ENCODE measurements around the gene TXNL4A.

The TXNL4A gene

DNA sequence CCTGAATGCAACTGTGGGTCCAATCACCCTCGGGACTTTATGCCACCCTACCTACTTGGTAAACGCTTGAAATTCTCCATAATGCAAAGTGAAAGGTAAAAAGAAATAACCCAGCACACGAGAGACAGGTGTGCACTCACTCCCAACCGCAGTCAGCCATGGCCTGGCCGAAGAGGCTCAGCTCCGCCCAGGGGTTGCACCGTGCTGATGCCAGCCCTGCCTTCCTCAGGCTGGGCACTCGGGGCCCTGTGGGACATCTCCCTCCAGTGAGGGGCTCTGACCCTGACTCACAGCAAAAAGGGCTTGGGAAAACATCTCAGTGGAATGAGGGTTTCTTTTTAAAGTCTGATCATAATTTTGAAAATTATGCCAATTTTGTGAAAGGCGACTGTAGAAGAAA is 50.2 kb downstream of the TXNL4A start:
- Histone ChIP-seq H3K4me3 (no peak overlapping the region), H3K27ac (no peak overlapping the region)
- DNase-seq (ENCODE audit: low spot score) = peak; percentile 19
- TF ChIP-seq, protein P1, sequence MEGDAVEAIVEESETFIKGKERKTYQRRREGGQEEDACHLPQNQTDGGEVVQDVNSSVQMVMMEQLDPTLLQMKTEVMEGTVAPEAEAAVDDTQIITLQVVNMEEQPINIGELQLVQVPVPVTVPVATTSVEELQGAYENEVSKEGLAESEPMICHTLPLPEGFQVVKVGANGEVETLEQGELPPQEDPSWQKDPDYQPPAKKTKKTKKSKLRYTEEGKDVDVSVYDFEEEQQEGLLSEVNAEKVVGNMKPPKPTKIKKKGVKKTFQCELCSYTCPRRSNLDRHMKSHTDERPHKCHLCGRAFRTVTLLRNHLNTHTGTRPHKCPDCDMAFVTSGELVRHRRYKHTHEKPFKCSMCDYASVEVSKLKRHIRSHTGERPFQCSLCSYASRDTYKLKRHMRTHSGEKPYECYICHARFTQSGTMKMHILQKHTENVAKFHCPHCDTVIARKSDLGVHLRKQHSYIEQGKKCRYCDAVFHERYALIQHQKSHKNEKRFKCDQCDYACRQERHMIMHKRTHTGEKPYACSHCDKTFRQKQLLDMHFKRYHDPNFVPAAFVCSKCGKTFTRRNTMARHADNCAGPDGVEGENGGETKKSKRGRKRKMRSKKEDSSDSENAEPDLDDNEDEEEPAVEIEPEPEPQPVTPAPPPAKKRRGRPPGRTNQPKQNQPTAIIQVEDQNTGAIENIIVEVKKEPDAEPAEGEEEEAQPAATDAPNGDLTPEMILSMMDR (IDR thresholded peaks at IDR 0.05) = no peak

DNA sequence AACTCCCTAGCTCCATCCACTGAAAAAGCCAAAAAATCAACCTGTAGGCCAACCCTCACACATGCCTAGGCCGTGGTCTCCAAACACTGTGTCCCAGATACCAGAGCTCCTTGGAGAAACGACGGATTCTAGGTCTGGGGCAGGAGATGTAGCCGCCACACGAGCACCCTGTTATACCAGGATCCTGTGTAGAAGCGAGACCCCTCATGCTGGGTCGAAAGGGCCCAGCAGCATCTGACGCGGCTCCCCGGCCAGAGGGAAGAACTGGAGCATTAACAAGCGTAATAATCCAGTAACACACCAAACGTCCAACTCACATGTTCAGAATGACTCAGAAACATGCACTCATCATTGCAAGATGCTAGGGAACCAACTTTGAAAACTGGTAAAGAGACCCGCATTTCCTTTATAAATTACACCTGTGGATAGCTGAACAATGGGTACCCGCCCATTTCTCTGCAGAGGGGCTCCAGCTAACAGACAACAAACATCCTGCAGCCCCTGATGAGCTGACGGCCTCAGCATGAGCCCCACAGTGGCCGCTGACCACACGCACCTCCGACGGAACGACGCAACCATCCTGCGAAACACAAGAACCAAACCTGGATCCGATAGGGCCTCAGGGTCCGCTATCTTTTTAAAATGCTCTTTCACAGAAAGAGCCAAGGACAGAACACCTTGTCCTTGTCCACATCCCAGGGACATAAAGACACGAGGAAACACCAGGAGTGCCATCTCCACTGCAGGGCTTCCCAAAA is 51.1 kb downstream of the TXNL4A start:
- DNase-seq (ENCODE audit: low spot score) = peak; percentile 33
- H3K27ac ChIP-seq = no peak overlapping the region
- no peak overlapping the region for H3K4me3 ChIP-seq
- TF ChIP-seq, protein P1 (IDR thresholded peaks at IDR 0.05) = no peak

DNA sequence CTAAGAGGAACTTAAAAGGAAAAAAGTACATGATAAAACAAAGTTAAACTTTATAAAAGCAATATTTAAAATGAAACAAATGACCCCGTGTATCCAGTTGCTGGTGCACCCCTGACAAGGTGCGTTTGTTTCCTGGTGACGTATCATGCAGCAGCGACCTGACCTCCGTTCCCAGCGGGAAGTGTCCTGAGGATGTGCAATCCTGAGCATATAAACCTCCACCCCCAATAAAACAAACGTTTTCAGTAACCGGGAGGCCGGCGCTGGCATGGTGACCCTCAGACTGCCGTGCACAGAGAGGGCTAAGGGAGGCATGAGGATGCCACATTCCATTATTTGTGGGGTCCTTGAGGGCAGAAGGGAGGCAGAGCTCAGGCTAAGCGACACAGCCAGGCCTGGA is 51.7 kb downstream of the TXNL4A start:
- DNase-seq (ENCODE audit: low spot score) = peak; percentile 17
- H3K27ac ChIP-seq = no peak overlapping the region

DNA sequence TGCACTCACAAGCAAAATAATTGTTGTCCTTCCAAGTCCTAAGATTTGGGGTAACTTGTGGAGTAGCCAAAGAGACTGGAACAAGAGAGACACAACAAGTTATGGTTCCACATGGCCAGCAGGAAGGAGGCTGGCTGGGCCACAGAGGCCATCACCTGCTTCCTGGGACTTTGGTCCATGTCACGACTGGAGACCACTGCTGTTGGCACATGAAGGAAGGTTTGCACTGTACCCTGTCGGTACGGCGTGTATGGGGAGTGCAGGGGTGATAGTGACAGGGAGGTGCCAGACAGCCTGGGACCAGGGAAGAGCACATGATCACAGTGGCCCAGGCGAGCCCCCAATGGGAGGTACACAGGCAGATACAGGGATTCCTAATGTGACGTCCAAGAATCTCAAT is 52.4 kb downstream of the TXNL4A start:
- DNase-seq (ENCODE audit: low spot score) = peak; percentile 19
- Histone ChIP-seq H3K27ac (no peak overlapping the region), H3K4me3 (no peak overlapping the region)
- TF ChIP-seq, protein P1 (IDR thresholded peaks at IDR 0.05) = no peak

More for the DNA sequence above, 51.7 kb downstream of the TXNL4A start:
- H3K4me3 ChIP-seq = no peak overlapping the region
- TF ChIP-seq, protein P1 (IDR thresholded peaks at IDR 0.05) = no peak

DNA sequence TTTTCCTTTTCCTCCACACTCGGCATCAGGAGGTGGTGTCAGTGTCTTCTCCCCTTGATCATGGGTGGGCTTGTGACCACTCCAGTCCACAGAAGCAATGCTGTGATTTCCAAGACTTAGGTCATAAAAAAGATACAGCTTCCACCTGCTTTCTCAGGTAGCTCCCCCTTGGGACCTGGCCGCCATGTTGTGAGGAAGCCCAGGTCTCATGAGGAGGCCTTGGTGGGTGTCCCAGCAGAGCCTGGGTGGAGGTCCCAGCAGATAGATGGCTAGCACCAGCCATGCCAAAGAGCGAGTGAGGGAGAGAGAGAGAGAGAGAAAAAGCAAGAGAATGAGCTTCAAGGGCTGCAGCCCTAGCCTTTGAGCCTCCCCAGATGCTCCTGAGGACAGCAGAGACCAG is 52.9 kb downstream of the TXNL4A start:
- TF ChIP-seq, protein P1 (IDR thresholded peaks at IDR 0.05) = no peak
- peak; percentile 16 for DNase-seq (ENCODE audit: low spot score)
- H3K27ac ChIP-seq = no peak overlapping the region

DNA sequence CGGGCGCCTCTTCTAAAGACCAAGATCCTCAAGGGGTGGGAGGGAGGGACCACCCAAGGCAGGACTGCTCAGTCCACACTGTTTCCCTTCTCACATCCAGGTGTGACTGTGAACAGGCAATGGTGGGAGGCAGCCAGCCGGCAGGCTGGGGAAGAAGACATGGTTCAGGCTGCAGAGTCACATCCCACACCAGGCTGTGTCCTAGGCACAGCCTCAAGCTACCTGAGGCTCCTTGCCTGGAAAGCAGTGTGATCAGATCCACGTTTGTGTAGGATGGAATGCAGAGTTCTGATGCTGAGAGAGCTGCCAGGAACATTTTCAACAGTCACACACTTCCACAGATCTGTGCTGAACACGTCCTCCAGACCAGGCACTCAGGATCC is 53.3 kb downstream of the TXNL4A start:
- peak; percentile 64 for DNase-seq (ENCODE audit: low spot score)
- no peak overlapping the region for H3K4me3 ChIP-seq
- H3K27ac ChIP-seq = no peak overlapping the region
- TF ChIP-seq, protein P1 (IDR thresholded peaks at IDR 0.05) = no peak

More for the DNA sequence above, 52.9 kb downstream of the TXNL4A start:
- no peak overlapping the region for H3K4me3 ChIP-seq

Measured in coronary artery (tissue), 2 donors.